ENCODE results near the gene TOX3.

TOX3 gene

GRCh38 chr16:52498328-52499059 lies 48.4 kb downstream of the TOX3 start:
- no peak for DNase-seq (ENCODE audit: low spot score)
- Mint-ChIP-seq H3K36me3 (ENCODE audit: low read depth) (no peaks in the 10 kb centered on the region), H3K27ac (no peak overlapping the region), H3K9me3 (no peaks in the 10 kb centered on the region), H3K4me3 (no peak overlapping the region), H3K27me3 (ENCODE audit: low read depth) (no peaks in the 10 kb centered on the region), H3K4me1 (ENCODE audit: low read depth) (no peaks in the 10 kb centered on the region)

GRCh38 chr16:52497067-52497816 lies 49.7 kb downstream of the TOX3 start:
- Mint-ChIP-seq H3K4me1 (ENCODE audit: low read depth) (no peaks in the 10 kb centered on the region), H3K27me3 (ENCODE audit: low read depth) (no peaks in the 10 kb centered on the region), H3K27ac (no peak overlapping the region), H3K9me3 (no peaks in the 10 kb centered on the region), H3K4me3 (no peak overlapping the region), H3K36me3 (ENCODE audit: low read depth) (no peaks in the 10 kb centered on the region)
- DNase-seq (ENCODE audit: low spot score): no peak

GRCh38 chr16:52496051-52496876 lies 50.7 kb downstream of the TOX3 start:
- no peaks in the 10 kb centered on the region for H3K36me3 Mint-ChIP-seq (ENCODE audit: low read depth)
- no peaks in the 10 kb centered on the region for H3K9me3 Mint-ChIP-seq
- no peak overlapping the region for H3K4me3 Mint-ChIP-seq
- no peak overlapping the region for H3K27ac Mint-ChIP-seq
- no peaks in the 10 kb centered on the region for H3K27me3 Mint-ChIP-seq (ENCODE audit: low read depth)
- H3K4me1 Mint-ChIP-seq (ENCODE audit: low read depth): no peaks in the 10 kb centered on the region
- DNase-seq (ENCODE audit: low spot score): no peak

GRCh38 chr16:52494621-52495020 lies 52.3 kb downstream of the TOX3 start:
- no peak overlapping the region for H3K27ac Mint-ChIP-seq
- H3K9me3 Mint-ChIP-seq: peaks cover 4% of the 10 kb centered on the region
- DNase-seq (ENCODE audit: low spot score): no peak
- H3K4me3 Mint-ChIP-seq: no peak overlapping the region
- no peaks in the 10 kb centered on the region for H3K4me1 Mint-ChIP-seq (ENCODE audit: low read depth)
- no peaks in the 10 kb centered on the region for H3K27me3 Mint-ChIP-seq (ENCODE audit: low read depth)
- H3K36me3 Mint-ChIP-seq (ENCODE audit: low read depth): no peaks in the 10 kb centered on the region

DNA sequence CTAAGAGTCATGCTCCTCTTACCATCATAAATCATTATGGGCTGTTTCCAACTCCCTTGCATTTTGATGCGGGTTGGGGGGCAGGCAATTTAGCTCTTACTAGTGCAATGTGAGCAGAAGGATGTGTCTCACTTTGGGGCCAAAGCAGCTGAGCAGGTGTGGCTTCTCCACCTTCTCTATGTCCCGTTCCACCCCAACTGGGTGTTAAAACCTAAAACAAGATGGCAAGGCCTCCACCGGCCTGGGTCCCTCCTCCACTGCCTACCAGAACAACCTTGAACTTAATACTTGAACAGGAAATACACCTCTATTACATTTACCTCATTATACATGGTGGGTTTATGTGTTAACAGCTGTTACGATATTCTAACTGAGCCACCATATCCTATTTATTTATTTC lies 52.8 kb downstream of the TOX3 start:
- Mint-ChIP-seq H3K27ac (no peak overlapping the region), H3K27me3 (ENCODE audit: low read depth) (no peaks in the 10 kb centered on the region), H3K4me3 (no peak overlapping the region), H3K4me1 (ENCODE audit: low read depth) (no peaks in the 10 kb centered on the region), H3K9me3 (peaks cover 4% of the 10 kb centered on the region), H3K36me3 (ENCODE audit: low read depth) (no peaks in the 10 kb centered on the region)
- DNase-seq (ENCODE audit: low spot score): no peak

DNA sequence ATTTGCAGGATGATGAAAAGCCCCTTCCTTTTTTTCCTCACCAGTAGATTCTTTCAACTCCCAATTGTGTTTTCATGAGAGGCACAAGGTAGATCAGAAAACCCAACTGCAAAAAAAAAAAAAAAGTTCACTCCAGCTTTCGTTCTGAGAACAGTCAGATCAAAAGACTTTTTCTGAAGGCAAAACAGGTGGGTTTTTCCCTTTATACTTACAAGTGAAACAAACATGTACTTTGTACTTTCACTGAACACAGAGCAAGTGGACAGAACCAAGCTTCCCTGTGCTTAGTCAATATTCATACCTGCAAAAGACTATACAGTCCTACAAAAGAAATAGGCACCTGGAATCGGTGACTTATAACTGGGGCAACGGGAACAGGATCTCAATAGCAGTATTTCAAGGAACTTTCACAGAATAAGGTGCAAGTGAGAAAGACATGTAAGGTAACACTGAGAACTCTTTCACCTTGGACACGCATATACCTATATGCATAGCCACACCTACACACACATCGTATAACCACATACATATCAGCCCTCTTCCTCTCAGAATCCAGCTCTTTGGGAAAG lies 54.1 kb downstream of the TOX3 start:
- no peak for DNase-seq (ENCODE audit: low spot score)
- H3K4me3 Mint-ChIP-seq: no peak overlapping the region
- no peaks in the 10 kb centered on the region for H3K4me1 Mint-ChIP-seq (ENCODE audit: low read depth)

GRCh38 chr16:52491216-52491615 lies 55.7 kb downstream of the TOX3 start:
- no peaks in the 10 kb centered on the region for H3K27me3 Mint-ChIP-seq (ENCODE audit: low read depth)
- no peak overlapping the region for H3K4me3 Mint-ChIP-seq
- DNase-seq (ENCODE audit: low spot score): no peak
- H3K4me1 Mint-ChIP-seq (ENCODE audit: low read depth): no peaks in the 10 kb centered on the region
- H3K9me3 Mint-ChIP-seq: peaks cover 4% of the 10 kb centered on the region
- H3K36me3 Mint-ChIP-seq (ENCODE audit: low read depth): no peaks in the 10 kb centered on the region
- H3K27ac Mint-ChIP-seq: no peak overlapping the region

More for the DNA sequence above, 54.1 kb downstream of the TOX3 start:
- no peak overlapping the region for H3K27ac Mint-ChIP-seq
- no peaks in the 10 kb centered on the region for H3K36me3 Mint-ChIP-seq (ENCODE audit: low read depth)
- H3K27me3 Mint-ChIP-seq (ENCODE audit: low read depth): no peaks in the 10 kb centered on the region
- H3K9me3 Mint-ChIP-seq: peaks cover 4% of the 10 kb centered on the region

DNA sequence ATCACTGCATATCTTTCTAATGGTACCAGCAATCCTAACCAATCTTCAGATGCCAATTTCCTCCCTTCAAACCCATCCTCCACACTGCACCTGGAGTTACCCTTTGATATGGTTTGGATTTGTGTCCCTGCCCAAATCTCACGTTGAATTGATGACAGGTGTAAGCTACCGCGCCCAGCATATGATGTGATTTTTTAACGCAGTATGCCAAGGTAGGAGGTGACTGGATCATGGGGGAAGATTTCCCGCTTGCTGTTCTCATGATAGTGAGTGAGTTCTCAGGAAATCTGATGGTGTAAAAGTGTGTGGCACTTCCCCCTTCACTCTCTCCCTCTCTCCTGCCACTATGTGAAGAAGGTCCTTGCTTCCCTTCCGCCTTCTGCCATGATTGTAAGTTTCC lies 57.0 kb downstream of the TOX3 start:
- Mint-ChIP-seq H3K4me1 (ENCODE audit: low read depth) (no peaks in the 10 kb centered on the region), H3K27ac (no peak overlapping the region), H3K36me3 (ENCODE audit: low read depth) (no peaks in the 10 kb centered on the region), H3K27me3 (ENCODE audit: low read depth) (no peaks in the 10 kb centered on the region), H3K4me3 (no peak overlapping the region), H3K9me3 (peaks cover 4% of the 10 kb centered on the region)
- no peak for DNase-seq (ENCODE audit: low spot score)

DNA sequence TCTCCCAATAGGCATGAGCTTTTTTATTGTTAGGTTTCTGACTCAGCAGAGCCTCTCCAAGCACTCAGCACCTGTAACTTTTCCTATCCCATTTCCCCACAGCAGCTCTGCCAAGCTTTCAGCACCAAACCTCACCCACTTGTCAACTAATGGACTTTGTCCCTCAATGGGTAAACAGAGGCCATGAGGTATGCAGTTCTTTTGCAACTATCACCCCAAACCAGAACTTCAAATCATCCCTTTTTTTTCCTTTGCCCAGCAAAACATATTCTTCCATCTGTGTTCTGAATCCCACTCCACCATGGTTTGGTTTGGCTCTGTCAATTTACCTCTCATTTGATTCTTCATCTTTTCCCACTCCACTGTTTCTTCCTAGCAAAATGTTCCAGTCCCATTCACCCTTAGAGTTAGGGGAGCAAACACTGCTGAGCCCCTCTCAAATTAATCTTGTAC lies 58.1 kb downstream of the TOX3 start:
- Mint-ChIP-seq H3K36me3 (ENCODE audit: low read depth) (no peaks in the 10 kb centered on the region), H3K9me3 (peaks cover 4% of the 10 kb centered on the region), H3K4me1 (ENCODE audit: low read depth) (no peaks in the 10 kb centered on the region), H3K27me3 (ENCODE audit: low read depth) (no peaks in the 10 kb centered on the region), H3K4me3 (no peak overlapping the region), H3K27ac (no peak overlapping the region)
- no peak for DNase-seq (ENCODE audit: low spot score)

- Mint-ChIP-seq H3K4me1 (ENCODE audit: low read depth) (no peaks in the 10 kb centered on the region), H3K4me3 (no peak overlapping the region), H3K27ac (no peak overlapping the region), H3K36me3 (ENCODE audit: low read depth) (no peaks in the 10 kb centered on the region), H3K27me3 (ENCODE audit: low read depth) (no peaks in the 10 kb centered on the region), H3K9me3 (peaks cover 4% of the 10 kb centered on the region)
- DNase-seq (ENCODE audit: low spot score): no peak
Measured at GRCh38 chr16:52487849-52488457, 59.0 kb downstream of the TOX3 start.

DNA sequence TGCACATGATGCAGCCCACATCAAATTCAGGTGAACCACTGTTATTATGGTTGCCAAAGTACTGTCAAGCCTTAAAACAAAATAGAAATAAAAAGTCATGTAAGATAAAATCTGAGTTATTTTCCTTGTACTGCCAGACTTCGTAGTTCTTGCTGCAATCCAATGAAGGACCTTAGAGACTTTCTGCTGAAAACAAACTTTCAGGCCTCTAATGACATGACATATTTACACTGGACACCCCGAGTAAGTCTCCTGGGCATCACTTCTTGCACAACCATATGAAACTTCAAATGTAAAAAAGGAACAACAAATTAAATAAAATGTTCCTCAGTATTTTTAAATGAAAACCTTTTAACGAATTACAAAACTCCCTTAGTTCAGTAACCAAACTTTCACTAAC lies 66.7 kb downstream of the TOX3 start:
- H3K4me3 Mint-ChIP-seq: no peak overlapping the region
- DNase-seq (ENCODE audit: low spot score): no peak
- no peak overlapping the region for H3K27ac Mint-ChIP-seq
- peaks cover 6% of the 10 kb centered on the region for H3K9me3 Mint-ChIP-seq
- H3K27me3 Mint-ChIP-seq (ENCODE audit: low read depth): no peaks in the 10 kb centered on the region
- H3K4me1 Mint-ChIP-seq (ENCODE audit: low read depth): no peaks in the 10 kb centered on the region
- H3K36me3 Mint-ChIP-seq (ENCODE audit: low read depth): no peaks in the 10 kb centered on the region

GRCh38 chr16:52476111-52476510 lies 70.8 kb downstream of the TOX3 start:
- Mint-ChIP-seq H3K27me3 (ENCODE audit: low read depth) (no peaks in the 10 kb centered on the region), H3K36me3 (ENCODE audit: low read depth) (no peaks in the 10 kb centered on the region), H3K4me3 (no peak overlapping the region), H3K9me3 (peaks cover 23% of the 10 kb centered on the region), H3K4me1 (ENCODE audit: low read depth) (no peaks in the 10 kb centered on the region), H3K27ac (no peak overlapping the region)
- DNase-seq (ENCODE audit: low spot score): no peak

- Mint-ChIP-seq H3K4me1 (ENCODE audit: low read depth) (no peaks in the 10 kb centered on the region), H3K27me3 (ENCODE audit: low read depth) (no peaks in the 10 kb centered on the region), H3K4me3 (no peak overlapping the region), H3K36me3 (ENCODE audit: low read depth) (no peaks in the 10 kb centered on the region), H3K27ac (no peak overlapping the region), H3K9me3 (peaks cover 23% of the 10 kb centered on the region)
- no peak for DNase-seq (ENCODE audit: low spot score)
Measured at GRCh38 chr16:52474679-52475078, 72.3 kb downstream of the TOX3 start.

Measured in T-helper 2 cell treated with Interferon-gamma antibody and Interleukin-4, amounts not matched to agents 5 μg/mL and 100 μg/mL, for 36 hours (primary cell).